ENCODE results near the gene CENPU.

The CENPU gene

DNA sequence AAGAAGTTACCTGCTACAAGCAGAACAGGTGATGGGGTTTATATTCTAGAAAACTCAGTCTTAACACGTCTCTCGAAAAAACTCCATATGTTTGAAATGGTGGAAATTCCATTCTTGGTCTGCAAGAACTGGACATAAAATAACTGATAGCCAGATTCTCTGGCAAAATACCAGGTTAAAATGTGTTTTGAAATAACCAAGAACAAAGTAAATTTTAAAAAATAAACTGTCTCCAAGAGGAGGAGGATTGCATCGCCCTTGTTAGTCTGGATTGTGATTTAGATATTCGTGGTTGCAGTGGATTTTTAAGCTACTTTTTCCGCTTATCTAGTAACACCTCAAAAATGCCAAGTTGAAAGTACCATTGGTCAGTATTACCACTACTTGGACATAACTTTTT, 40.8 kb downstream of the CENPU start:
- H3K4me3 ChIP-seq (ENCODE audit: low read depth, low read length), result no peak overlapping the region
- TF ChIP-seq, protein P1, sequence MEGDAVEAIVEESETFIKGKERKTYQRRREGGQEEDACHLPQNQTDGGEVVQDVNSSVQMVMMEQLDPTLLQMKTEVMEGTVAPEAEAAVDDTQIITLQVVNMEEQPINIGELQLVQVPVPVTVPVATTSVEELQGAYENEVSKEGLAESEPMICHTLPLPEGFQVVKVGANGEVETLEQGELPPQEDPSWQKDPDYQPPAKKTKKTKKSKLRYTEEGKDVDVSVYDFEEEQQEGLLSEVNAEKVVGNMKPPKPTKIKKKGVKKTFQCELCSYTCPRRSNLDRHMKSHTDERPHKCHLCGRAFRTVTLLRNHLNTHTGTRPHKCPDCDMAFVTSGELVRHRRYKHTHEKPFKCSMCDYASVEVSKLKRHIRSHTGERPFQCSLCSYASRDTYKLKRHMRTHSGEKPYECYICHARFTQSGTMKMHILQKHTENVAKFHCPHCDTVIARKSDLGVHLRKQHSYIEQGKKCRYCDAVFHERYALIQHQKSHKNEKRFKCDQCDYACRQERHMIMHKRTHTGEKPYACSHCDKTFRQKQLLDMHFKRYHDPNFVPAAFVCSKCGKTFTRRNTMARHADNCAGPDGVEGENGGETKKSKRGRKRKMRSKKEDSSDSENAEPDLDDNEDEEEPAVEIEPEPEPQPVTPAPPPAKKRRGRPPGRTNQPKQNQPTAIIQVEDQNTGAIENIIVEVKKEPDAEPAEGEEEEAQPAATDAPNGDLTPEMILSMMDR (IDR thresholded peaks at IDR 0.05; ENCODE audit: insufficient read depth, low read length, missing control alignments), result no peak
- CTCF ChIA-PET, result interaction anchor here (1.0 kb wide), 1 partner anchor 52 kb away, joined by 3 read pairs; no protein-coding TSS in a partner anchor
- POLR2A ChIA-PET, result no interaction called here
- peak; percentile 14 for DNase-seq (ENCODE audit: low read depth, low spot score)

DNA sequence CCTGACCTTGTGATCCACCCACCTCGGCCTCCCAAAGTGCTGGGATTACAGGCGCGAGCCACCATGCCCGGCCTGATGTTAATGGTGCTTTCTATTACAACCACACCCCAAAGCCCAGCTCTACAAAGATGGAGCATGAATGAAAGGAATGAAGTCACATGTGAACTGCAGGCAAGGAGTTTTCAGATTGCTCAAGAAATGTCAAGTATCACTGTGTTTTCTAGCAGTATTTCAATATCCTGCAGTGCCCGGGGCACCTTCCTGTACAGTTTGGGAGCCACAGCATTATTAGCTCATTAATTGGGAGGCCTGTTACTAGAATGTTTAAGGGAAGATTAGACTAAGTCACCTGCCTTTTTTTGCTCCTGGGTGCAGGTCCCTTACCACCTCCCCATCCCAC, 44.2 kb downstream of the CENPU start:
- no peak overlapping the region for H3K4me3 ChIP-seq (ENCODE audit: low read depth, low read length)
- no peak for DNase-seq (ENCODE audit: low read depth, low spot score)
- TF ChIP-seq, protein P1 (IDR thresholded peaks at IDR 0.05; ENCODE audit: insufficient read depth, low read length, missing control alignments), result no peak
- ChIA-PET POLR2A (no interaction called here), CTCF (interaction anchor here (1.5 kb wide), 1 partner anchor 56 kb away, joined by 5 read pairs; no protein-coding TSS in a partner anchor)

DNA sequence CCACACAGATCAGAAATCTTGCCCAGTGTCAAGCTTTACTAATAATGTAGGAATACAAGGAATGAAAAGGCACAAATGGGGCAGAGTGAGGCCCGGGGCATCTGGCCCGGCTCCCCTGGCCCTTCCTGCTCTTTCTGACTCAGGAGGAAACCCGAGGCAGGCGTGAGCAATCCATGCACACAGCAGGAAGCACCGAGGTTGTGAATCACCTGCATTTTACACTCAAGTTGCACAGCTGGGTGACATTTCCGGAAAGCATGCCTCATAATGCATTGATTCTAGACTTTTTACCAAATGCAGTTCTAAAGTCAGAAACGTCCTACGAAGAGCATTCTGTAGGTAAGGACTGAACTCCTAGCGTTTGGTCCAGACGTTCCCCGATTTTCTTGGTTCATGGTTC, 45.4 kb downstream of the CENPU start:
- TF ChIP-seq, protein P1 (IDR thresholded peaks at IDR 0.05; ENCODE audit: insufficient read depth, low read length, missing control alignments), result no peak
- ChIA-PET CTCF (no interaction called here), POLR2A (no interaction called here)
- DNase-seq (ENCODE audit: low read depth, low spot score), result peak; percentile 76
- H3K4me3 ChIP-seq (ENCODE audit: low read depth, low read length), result no peak overlapping the region

DNA sequence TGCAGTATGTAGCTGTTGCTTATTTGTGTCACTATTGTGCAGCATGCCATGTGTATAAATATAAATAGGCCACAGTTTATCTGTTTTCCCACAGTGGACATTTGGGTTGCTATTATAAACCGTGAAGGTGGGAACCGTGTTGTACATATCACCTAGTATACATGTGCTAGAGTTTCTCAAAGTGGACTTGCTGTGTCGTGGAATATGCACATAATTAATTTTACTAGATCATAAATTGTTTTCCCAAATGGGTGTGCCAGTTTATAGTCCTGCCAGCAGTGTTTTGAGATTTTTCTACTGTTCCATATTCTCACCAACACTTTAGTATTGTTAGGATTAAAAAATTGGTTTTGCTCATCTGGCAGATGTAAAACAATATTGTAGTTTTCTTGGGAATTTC, 45.9 kb downstream of the CENPU start:
- ChIA-PET POLR2A (no interaction called here), CTCF (interaction anchor here (0.6 to 2.0 kb wide), 2 partner anchors 9 to 26 kb away, joined by 3 to 6 read pairs; no protein-coding TSS in a partner anchor)
- DNase-seq (ENCODE audit: low read depth, low spot score), result no peak
- H3K4me3 ChIP-seq (ENCODE audit: low read depth, low read length), result no peak overlapping the region
- TF ChIP-seq, protein P1 (IDR thresholded peaks at IDR 0.05; ENCODE audit: insufficient read depth, low read length, missing control alignments), result no peak

DNA sequence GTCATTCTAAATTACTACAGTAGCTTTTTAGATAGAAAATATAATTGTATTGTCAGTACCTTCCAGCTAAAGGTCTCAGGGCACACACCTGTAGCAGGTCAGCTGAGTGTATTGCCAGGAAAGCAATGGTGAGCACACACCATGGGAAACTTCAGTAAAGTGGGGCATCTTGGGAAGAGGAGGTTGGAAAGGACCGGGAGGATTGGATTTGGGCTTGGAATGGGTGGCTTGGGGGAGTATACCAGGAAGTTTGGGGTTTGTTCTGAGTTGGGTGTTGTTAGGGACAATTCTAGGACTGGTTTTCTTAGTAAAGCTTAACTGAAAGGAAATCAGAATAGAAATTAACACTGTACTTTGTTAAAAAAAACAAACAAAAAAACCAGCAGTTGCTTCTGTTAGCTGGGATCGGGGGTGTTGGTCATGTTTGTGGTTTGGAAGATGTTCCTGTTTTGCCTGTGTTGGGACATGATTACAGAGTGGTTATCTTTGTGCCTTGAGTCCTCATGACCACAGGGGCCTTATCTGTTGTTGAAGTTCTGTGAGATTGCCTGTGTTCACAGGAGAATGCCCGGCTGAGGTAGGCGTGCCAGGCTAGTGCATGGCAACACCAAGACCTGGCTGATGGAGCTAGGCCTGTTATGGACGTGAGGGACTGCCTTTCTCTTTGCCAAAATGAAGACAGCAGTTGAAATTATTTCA, 49.3 kb downstream of the CENPU start:
- TF ChIP-seq, protein P1 (IDR thresholded peaks at IDR 0.05; ENCODE audit: insufficient read depth, low read length, missing control alignments), result no peak
- POLR2A ChIA-PET, result interaction anchor here (1.1 kb wide), 1 partner anchor 9 kb away, joined by 3 read pairs; no protein-coding TSS in a partner anchor
- CTCF ChIA-PET, result no interaction called here
- DNase-seq (ENCODE audit: low read depth, low spot score), result no peak
- H3K4me3 ChIP-seq (ENCODE audit: low read depth, low read length), result no peak overlapping the region

DNA sequence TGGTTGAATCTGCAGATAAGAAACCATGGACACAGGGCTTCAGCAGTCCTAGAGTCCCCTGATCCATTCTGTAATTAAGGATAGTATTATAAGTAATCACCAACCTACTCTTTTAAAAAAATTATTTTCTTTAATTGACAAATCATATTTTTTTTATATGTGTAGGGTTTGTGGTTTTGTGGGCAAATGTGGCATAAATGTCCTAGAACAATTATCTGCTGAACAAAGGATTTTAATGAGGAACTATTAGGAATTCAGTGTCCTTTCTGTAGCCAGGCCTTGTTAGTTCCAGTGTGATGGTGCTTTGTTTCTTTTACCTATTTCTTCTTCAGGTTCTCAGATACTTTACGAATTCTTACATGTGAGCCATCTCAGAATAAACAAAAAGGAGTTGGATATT, 52.0 kb downstream of the CENPU start:
- TF ChIP-seq, protein P1 (IDR thresholded peaks at IDR 0.05; ENCODE audit: insufficient read depth, low read length, missing control alignments), result no peak
- ChIA-PET CTCF (no interaction called here), POLR2A (no interaction called here)

More for the DNA sequence above, 52.0 kb downstream of the CENPU start:
- no peak overlapping the region for H3K4me3 ChIP-seq (ENCODE audit: low read depth, low read length)
- DNase-seq (ENCODE audit: low read depth, low spot score), result no peak
